ENCODE results near the gene SPOCK2. TPM values are rescaled to one million over a fixed set of nuclear protein-coding genes. Genes with fewer than 3 reads are reported as not detected.

SPOCK2 gene
- total and polyA plus RNA-seq, 2 donors (not counting 3 experiments of a cell fraction or from before 2014, with no cell fraction given): 0.40 to 1.1 TPM

GRCh38 chr10:72077275-72077990 is 10.9 kb downstream of the SPOCK2 start:
- Histone ChIP-seq H3K4me3 (replicated peaks in 1 of 3; ENCODE audit: insufficient read depth in 1 of 3, low read depth in 1 of 3, low read length in 3 of 3) (no peak overlapping the region), H3K27me3 (ENCODE audit: control insufficient read depth in 2 of 2, insufficient read depth in 2 of 2, low read length in 2 of 2) (no peaks in the 10 kb centered on the region), H4K20me1 (replicated peaks; ENCODE audit: control insufficient read depth, extremely low read depth, insufficient read depth, low read length) (no peaks in the 10 kb centered on the region), H3K9me3 (replicated peaks; ENCODE audit: control insufficient read depth, insufficient read depth, low read length) (no peaks in the 10 kb centered on the region), H3K9ac (replicated peaks; ENCODE audit: extremely low read depth, insufficient read depth, low read length) (no peak overlapping the region), H2AFZ (ENCODE audit: low read depth, low read length) (no peak overlapping the region), H3K79me2 (ENCODE audit: control insufficient read depth, insufficient read depth, low read length) (no peaks in the 10 kb centered on the region), H3K27ac (ENCODE audit: insufficient read depth, low read depth, low read length) (no peak overlapping the region), H3K4me1 (ENCODE audit: control insufficient read depth, extremely low read depth, insufficient read depth, low read length) (no peaks in the 10 kb centered on the region), H3K9me1 (replicated peaks; ENCODE audit: control insufficient read depth, extremely low read depth, insufficient read depth, low read length) (no peaks in the 10 kb centered on the region), H3K4me2 (ENCODE audit: insufficient read depth, low read length) (no peak overlapping the region), H3K36me3 (ENCODE audit: control insufficient read depth in 2 of 2, extremely low read depth in 1 of 2, insufficient read depth in 2 of 2, low read length in 2 of 2) (no peaks in the 10 kb centered on the region)
- DNase-seq (ENCODE audit: low read depth, low spot score) (no peak), FAIRE-seq (no peak)
- dilution Hi-C loops (cut with MboI; ENCODE audit: extremely low pct_ligation_motif_present, low sequenced_read_pairs): no loop called here
- no TSS peak for BruUV-seq (replicated peaks)
- CTCF ChIA-PET: interaction anchor here (0.9 to 3.0 kb wide), 3 partner anchors 15 to 181 kb away, joined by 4 to 9 read pairs (median 4); no protein-coding TSS in a partner anchor
- POLR2A ChIA-PET: no interaction called here
- intact Hi-C loops (cut with micrococcal nuclease): no loop called here
- TF ChIP-seq FOS (IDR thresholded peaks at IDR 0.05; ENCODE audit: borderline replicate concordance, insufficient read depth, low read length) (no peak), MYC (IDR thresholded peaks at IDR 0.05; ENCODE audit: low read depth, low read length) (no peak), GATA2 (IDR thresholded peaks at IDR 0.05; ENCODE audit: insufficient read depth, insufficient read length, low read depth, low read length) (no peak), MAX (IDR thresholded peaks at IDR 0.05; ENCODE audit: insufficient read depth, insufficient read length) (no peak), POLR2AphosphoS5 (IDR thresholded peaks at IDR 0.05; ENCODE audit: insufficient read depth, low read depth, low read length) (no peak), JUN (IDR thresholded peaks at IDR 0.05; ENCODE audit: borderline replicate concordance, insufficient read depth, insufficient read length, low read depth) (no peak), POLR2A (IDR thresholded peaks at IDR 0.05; ENCODE audit: low read depth, low read length) (no peak), CTCF (IDR thresholded peaks at IDR 0.05; ENCODE audit: extremely low read depth in 1 of 2, insufficient read depth in 1 of 2, low read depth in 1 of 2, low read length in 2 of 2) (no peak), EZH2 (IDR thresholded peaks at IDR 0.05; ENCODE audit: borderline replicate concordance, low read depth, low read length, severe bottlenecking) (no peak)
